Peyer's patch (tissue), 4 donors: ENCODE measurements around the gene TANGO2. TPM values are rescaled to one million over a fixed set of nuclear protein-coding genes. Genes with fewer than 3 reads are reported as not detected.

ENCODE experiments used
- DNase-seq, 3 donors: peaks; one replicate each; pipeline ENCODE4 v3.0.0-alpha.2; 2017 to 2019
- H3K27ac ChIP-seq, 4 donors: fragments of 200-600 bp; sonication (generic); one replicate each; pipeline ENCODE4 v1.5.1; 2016 to 2019
- H3K27me3 ChIP-seq, 2 donors: fragments of 200-600 bp; sonication (generic); one replicate each; pipeline ENCODE4 v1.5.1; 2019
- H3K36me3 ChIP-seq, 3 donors: fragments of 200-600 bp; sonication (generic); one replicate each; pipeline ENCODE4 v1.5.1; 2016 to 2019
- H3K4me1 ChIP-seq, 4 donors: fragments of 200-600 bp; sonication (generic); one replicate each; pipeline ENCODE4 v1.5.1; 2016 to 2019
- H3K4me3 ChIP-seq, 4 donors: fragments of 200-600 bp; sonication (generic); 1 replicate in 3 of 4; 2 replicates in 1 of 4; pipeline ENCODE4 v1.5.1; 2016 to 2019; ENCODE audit warnings: mild to moderate bottlenecking in 1 of 4
- H3K9me3 ChIP-seq, 4 donors: fragments of 200-600 bp; sonication (generic); one replicate each; pipeline ENCODE4 v1.5.1; 2016 to 2019; ENCODE audit warnings: mild to moderate bottlenecking in 1 of 4
- CTCF ChIP-seq, 6 experiments: fragments of 450-650 bp in 4 of 6; fragments of 200-600 bp in 2 of 6; sonication (generic) in 1 of 6; IDR thresholded peaks; one replicate each; pipeline ENCODE4 v1.5.1; 2017 to 2019; ENCODE audit warnings: antibody characterized with exemption in 6 of 6, mild to moderate bottlenecking in 3 of 6, moderate library complexity in 1 of 6
- POLR2A ChIP-seq, 2 donors: fragments of 450-650 bp; IDR thresholded peaks; one replicate each; pipeline ENCODE4 v1.5.1; 2017; ENCODE audit warnings: antibody characterized with exemption in 2 of 2, mild to moderate bottlenecking in 2 of 2, moderate library complexity in 2 of 2
- total RNA-seq, 4 donors: library from RNA; depleted of rRNA; stranded (reverse); fragments of >200 nt; gene quantifications; one replicate each; pipeline ENCODE4 v1.1.0, GENCODE V29; 2016

TANGO2 gene
- total RNA-seq, 4 donors from 2014 or later: 27.2 to 45.4 (median 41.0) TPM

GRCh38 chr22:20024225-20024624 lies 3.3 kb downstream of the TANGO2 start:
- H3K36me3 ChIP-seq: no peaks in the 10 kb centered on the region
- TF ChIP-seq CTCF (IDR thresholded peaks at IDR 0.05): no peak
- TF ChIP-seq POLR2A (IDR thresholded peaks at IDR 0.05): no peak
- no peak for DNase-seq
- H3K4me3 ChIP-seq: no peak overlapping the region
- no peaks in the 10 kb centered on the region for H3K27me3 ChIP-seq
- H3K4me1 ChIP-seq: peaks cover 0 to 21% (median 11%) of the 10 kb centered on the region in 4 donors
- H3K27ac ChIP-seq: no peak overlapping the region
- no peaks in the 10 kb centered on the region for H3K9me3 ChIP-seq

GRCh38 chr22:20024650-20025397 lies 3.9 kb downstream of the TANGO2 start:
- Histone ChIP-seq H3K4me1 (peaks cover 0 to 21% (median 11%) of the 10 kb centered on the region in 4 donors), H3K36me3 (no peaks in the 10 kb centered on the region), H3K27ac (no peak overlapping the region), H3K27me3 (no peaks in the 10 kb centered on the region), H3K9me3 (no peaks in the 10 kb centered on the region), H3K4me3 (no peak overlapping the region)
- TF ChIP-seq CTCF (IDR thresholded peaks at IDR 0.05) (no peak), POLR2A (IDR thresholded peaks at IDR 0.05) (no peak)
- no peak for DNase-seq

- DNase-seq: peak in 1 of 3 donors; percentile 18
- H3K27me3 ChIP-seq: no peaks in the 10 kb centered on the region
- no peaks in the 10 kb centered on the region for H3K36me3 ChIP-seq
These were observed 4.7 kb downstream of the TANGO2 start for GRCh38 chr22:20025401-20026203.

GRCh38 chr22:20026204-20026908 lies 5.4 kb downstream of the TANGO2 start:
- TF ChIP-seq POLR2A (IDR thresholded peaks at IDR 0.05): no peak
- no peak for TF ChIP-seq CTCF (IDR thresholded peaks at IDR 0.05)
- no peaks in the 10 kb centered on the region for H3K27me3 ChIP-seq
- peaks cover 0 to 16% (median 9%) of the 10 kb centered on the region in 4 donors for H3K4me1 ChIP-seq
- no peak overlapping the region for H3K27ac ChIP-seq
- H3K9me3 ChIP-seq: no peaks in the 10 kb centered on the region
- peak in 1 of 3 donors; percentile 15 for DNase-seq
- H3K36me3 ChIP-seq: peaks cover 0 to 2% (median 0%) of the 10 kb centered on the region in 3 donors
- H3K4me3 ChIP-seq: no peak overlapping the region

More at GRCh38 chr22:20025401-20026203, 4.7 kb downstream of the TANGO2 start:
- TF ChIP-seq CTCF (IDR thresholded peaks at IDR 0.05) (no peak), POLR2A (IDR thresholded peaks at IDR 0.05) (no peak)
- Histone ChIP-seq H3K9me3 (no peaks in the 10 kb centered on the region), H3K27ac (no peak overlapping the region), H3K4me3 (no peak overlapping the region), H3K4me1 (peaks cover 0 to 16% (median 9%) of the 10 kb centered on the region in 4 donors)

GRCh38 chr22:20026996-20027601 lies 6.2 kb downstream of the TANGO2 start:
- Histone ChIP-seq H3K4me1 (peaks cover 0 to 12% (median 6%) of the 10 kb centered on the region in 4 donors), H3K27ac (no peak overlapping the region), H3K27me3 (no peaks in the 10 kb centered on the region), H3K4me3 (no peak overlapping the region), H3K9me3 (no peaks in the 10 kb centered on the region), H3K36me3 (peaks cover 0 to 5% (median 0%) of the 10 kb centered on the region in 3 donors)
- DNase-seq: peak in 1 of 3 donors; percentile 29
- no peak for TF ChIP-seq POLR2A (IDR thresholded peaks at IDR 0.05)
- no peak for TF ChIP-seq CTCF (IDR thresholded peaks at IDR 0.05)
